Measurements from ENCODE around the gene PTHLH. TPM values are rescaled to one million over a fixed set of nuclear protein-coding genes. Genes with fewer than 3 reads are reported as not detected.

Gene PTHLH
- total RNA-seq, 2 experiments from 2014 or later: not detected

GRCh38 chr12:27913999-27914614, 58.4 kb downstream of the PTHLH start:
- POLR2A ChIA-PET: no interaction called here
- Mint-ChIP-seq H3K36me3 (ENCODE audit: low read depth) (no peaks in the 10 kb centered on the region), H3K4me1 (no peaks in the 10 kb centered on the region), H3K9me3 (no peaks in the 10 kb centered on the region), H3K4me3 (no peak overlapping the region), H3K27me3 (peaks cover 4% of the 10 kb centered on the region), H3K27ac (no peak overlapping the region)
- CTCF ChIA-PET: no interaction called here
- no peak for DNase-seq

DNA sequence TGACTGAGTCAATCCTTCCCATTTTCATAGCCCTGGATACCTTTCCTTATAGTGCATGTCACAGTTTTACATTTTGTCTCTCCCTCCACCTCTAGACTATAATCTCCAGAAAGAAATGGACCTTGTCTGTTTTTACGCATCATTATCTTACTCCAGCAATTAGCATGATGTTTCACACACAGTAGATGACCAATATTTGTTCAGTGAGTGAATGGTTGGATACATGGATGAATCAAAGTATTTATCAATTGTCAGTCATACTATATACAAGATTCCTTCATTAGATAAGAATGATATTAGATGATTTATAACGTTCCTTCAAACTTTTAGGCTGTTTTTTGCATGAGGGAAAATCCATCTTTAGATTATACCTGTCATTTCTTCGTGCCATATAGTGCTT, 61.1 kb downstream of the PTHLH start:
- no peaks in the 10 kb centered on the region for H3K36me3 Mint-ChIP-seq (ENCODE audit: low read depth)
- POLR2A ChIA-PET: no interaction called here
- no peaks in the 10 kb centered on the region for H3K4me1 Mint-ChIP-seq
- no peak for DNase-seq
- CTCF ChIA-PET: no interaction called here
- peaks cover 4% of the 10 kb centered on the region for H3K27me3 Mint-ChIP-seq
- H3K27ac Mint-ChIP-seq: no peak overlapping the region
- no peaks in the 10 kb centered on the region for H3K9me3 Mint-ChIP-seq
- H3K4me3 Mint-ChIP-seq: no peak overlapping the region

Other genes with a start within 250 kb of the PTHLH start
- gene KLHL42, start 192.5 kb downstream of the PTHLH start, total RNA-seq: 10 to 100 TPM in 1 of 2 experiments, 1 to 10 TPM in 1; 8.1 to 10.1 TPM
- gene MANSC4, start 192.5 kb downstream of the PTHLH start, total RNA-seq: not detected
- gene CCDC91, start 217.7 kb upstream of the PTHLH start, total RNA-seq: 10 to 100 TPM; 23.1 to 24.6 TPM